Measurements from ENCODE around the gene HDGFL2. TPM values are rescaled to one million over a fixed set of nuclear protein-coding genes. Genes with fewer than 3 reads are reported as not detected.

Gene HDGFL2
- total RNA-seq, 1 donor = 60.9 TPM

DNA sequence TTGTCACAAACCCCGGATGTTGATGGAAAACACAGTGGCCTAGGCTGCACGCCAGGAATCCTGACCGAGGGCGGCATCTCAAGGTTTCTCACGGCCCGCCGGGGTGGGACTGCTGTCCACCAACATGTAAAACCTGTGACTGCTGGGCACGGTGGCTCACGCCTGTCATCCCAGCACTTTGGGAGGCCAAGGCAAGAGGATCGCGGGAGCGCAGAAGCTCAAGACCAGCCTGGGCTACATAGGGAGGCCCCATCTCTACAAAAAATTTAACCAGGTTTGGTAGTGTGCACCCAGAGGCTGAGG, 35.0 kb downstream of the HDGFL2 start:
- TF ChIP-seq, protein P1, sequence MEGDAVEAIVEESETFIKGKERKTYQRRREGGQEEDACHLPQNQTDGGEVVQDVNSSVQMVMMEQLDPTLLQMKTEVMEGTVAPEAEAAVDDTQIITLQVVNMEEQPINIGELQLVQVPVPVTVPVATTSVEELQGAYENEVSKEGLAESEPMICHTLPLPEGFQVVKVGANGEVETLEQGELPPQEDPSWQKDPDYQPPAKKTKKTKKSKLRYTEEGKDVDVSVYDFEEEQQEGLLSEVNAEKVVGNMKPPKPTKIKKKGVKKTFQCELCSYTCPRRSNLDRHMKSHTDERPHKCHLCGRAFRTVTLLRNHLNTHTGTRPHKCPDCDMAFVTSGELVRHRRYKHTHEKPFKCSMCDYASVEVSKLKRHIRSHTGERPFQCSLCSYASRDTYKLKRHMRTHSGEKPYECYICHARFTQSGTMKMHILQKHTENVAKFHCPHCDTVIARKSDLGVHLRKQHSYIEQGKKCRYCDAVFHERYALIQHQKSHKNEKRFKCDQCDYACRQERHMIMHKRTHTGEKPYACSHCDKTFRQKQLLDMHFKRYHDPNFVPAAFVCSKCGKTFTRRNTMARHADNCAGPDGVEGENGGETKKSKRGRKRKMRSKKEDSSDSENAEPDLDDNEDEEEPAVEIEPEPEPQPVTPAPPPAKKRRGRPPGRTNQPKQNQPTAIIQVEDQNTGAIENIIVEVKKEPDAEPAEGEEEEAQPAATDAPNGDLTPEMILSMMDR (IDR thresholded peaks at IDR 0.05; ENCODE audit: insufficient read depth, low read depth, low read length) = no peak
- no peak overlapping the region for H3K4me3 ChIP-seq (ENCODE audit: low read depth, low read length)
- no peak for DNase-seq (ENCODE audit: low read depth)

DNA sequence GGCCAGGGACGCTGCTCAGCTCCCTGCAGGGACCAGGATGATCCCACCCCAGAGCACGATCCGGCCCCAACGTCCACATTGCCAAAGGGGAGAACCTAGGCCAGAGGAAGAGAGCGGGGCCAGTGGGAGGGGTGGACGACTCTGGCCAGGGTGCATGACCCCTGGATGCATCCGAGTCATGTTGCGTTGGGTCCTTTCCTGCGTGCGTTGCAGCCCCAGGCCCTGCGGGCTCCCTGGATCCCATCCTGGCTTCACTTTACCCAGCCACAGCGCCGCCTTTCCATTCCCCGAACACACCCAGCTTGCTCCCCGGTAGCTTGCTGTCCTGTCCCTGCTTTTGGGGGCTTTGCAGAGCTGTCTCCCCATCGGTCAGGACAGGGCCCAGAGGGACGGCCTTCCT, 35.7 kb downstream of the HDGFL2 start:
- TF ChIP-seq, protein P1 (IDR thresholded peaks at IDR 0.05; ENCODE audit: insufficient read depth, low read depth, low read length) = no peak
- no peak overlapping the region for H3K4me3 ChIP-seq (ENCODE audit: low read depth, low read length)
- no peak for DNase-seq (ENCODE audit: low read depth)

DNA sequence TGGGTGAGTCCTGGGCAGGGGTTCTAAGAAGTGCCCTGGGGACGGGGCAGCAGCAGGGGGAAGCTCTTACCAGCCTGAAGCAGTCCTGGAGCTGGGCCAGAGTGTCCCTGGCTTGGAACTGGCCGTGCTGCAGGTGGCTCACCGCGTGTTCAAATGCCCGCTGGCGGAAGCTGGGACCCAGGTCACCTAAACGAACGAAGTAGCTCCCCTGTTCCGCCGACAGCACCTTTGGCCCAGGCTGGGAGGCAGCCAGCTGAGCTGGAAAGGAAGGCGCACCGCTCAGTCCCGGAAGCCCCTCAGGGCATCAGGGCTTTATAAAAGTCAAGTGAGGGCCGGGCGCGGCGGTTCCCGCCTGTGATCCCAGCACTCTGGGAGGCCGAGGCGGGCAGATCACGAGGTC, 36.6 kb downstream of the HDGFL2 start:
- TF ChIP-seq, protein P1 (IDR thresholded peaks at IDR 0.05; ENCODE audit: insufficient read depth, low read depth, low read length) = no peak
- DNase-seq (ENCODE audit: low read depth) = no peak
- no peak overlapping the region for H3K4me3 ChIP-seq (ENCODE audit: low read depth, low read length)

DNA sequence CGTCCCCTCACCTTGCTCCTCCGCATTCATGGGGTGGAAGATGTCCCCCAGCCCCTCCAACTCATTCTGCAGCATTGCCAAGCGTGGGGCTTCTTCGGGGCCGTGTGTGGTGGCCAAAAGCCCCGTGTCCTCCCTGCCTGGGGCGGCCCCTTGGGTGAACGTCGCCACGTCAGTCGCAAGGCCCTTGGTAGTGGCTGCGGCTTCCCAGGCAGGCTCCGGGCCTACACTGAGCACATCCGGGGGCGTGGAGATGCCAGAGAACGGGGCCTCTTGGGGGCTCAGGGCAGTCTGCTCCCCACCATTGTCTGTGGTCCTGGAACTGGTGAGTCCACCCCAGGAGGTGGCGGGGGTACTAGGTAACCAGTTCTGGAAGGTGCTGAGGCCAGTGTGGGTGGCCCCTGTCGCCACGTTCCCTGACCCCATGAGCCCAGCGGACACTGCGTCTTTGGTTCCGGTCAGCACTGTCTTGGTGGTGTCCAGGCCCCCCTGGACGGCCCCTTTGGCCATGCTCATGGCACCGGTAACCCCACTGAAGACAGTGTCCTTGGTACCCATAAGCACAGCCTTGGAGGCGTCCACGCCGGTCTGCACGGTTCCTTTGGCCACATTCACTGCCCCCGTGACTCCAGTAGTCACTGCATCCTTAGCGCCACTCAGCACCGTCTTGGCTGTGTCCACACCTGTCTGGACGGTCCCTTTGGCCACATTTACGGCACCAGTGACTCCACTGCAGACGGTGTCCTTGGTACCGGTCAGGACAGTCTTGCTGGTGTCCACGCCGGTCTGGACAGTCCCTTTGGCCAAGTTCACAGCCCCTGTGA, 38.5 kb downstream of the HDGFL2 start:
- no peak overlapping the region for H3K4me3 ChIP-seq (ENCODE audit: low read depth, low read length)
- no peak for DNase-seq (ENCODE audit: low read depth)
- TF ChIP-seq, protein P1 (IDR thresholded peaks at IDR 0.05; ENCODE audit: insufficient read depth, low read depth, low read length) = no peak

DNA sequence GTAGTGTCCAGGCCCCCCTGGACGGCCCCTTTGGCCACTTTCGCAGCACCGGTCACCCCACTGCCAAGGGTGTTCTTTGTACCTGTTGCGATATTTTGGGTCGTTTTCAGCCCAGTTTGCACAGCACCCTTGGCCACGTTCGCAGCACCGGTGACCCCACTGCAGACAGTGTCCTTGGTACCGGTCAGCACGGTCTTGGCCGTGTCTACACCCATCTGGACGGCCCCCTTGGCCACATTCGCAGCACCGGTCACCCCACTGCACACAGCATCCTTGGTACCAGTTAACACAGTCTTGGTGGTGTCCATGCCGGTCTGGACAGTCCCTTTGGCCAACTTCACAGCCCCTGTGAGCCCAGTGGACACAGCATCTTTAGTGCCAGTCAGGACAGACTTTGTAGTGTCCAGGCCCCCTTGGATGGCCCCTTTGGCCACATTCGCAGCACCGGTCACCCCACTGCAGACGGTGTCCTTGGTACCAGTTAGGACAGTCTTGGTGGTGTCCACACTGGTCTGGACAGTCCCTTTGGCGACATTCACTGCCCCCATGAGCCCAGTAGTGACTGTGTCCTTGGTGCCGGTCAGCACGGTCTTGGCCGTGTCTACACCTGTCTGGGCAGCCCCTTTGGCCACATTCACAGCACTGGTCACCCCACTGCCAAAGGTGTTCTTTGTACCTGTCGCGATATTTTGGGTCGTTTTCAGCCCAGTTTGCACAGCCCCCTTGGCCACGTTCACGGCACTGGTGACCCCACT, 39.4 kb downstream of the HDGFL2 start:
- DNase-seq (ENCODE audit: low read depth) = no peak
- TF ChIP-seq, protein P1 (IDR thresholded peaks at IDR 0.05; ENCODE audit: insufficient read depth, low read depth, low read length) = no peak
- H3K4me3 ChIP-seq (ENCODE audit: low read depth, low read length) = no peak overlapping the region

DNA sequence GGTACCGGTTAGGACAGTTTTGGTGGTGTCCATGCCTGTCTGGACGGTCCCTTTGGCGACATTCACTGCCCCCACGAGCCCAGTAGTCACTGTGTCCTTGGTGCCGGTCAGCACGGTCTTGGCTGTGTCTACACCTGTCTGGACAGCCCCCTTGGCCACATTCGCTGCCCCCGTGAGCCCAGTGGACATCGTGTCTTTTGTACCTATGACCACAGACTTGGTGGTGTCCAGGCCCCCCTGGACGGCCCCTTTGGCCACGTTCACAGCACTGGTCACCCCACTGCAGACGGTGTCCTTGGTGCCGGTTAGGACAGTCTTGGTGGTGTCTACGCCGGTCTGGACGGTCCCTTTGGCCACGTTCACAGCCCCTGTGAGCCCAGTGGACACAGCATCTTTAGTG, 40.0 kb downstream of the HDGFL2 start:
- no peak overlapping the region for H3K4me3 ChIP-seq (ENCODE audit: low read depth, low read length)
- DNase-seq (ENCODE audit: low read depth) = no peak
- TF ChIP-seq, protein P1 (IDR thresholded peaks at IDR 0.05; ENCODE audit: insufficient read depth, low read depth, low read length) = no peak

All from fibroblast of villous mesenchyme (primary cell).